GM19452 (cell line): ENCODE measurements around the gene RNLS.

ENCODE experiments used
- ATAC-seq: cut with Tn5 transposase; IDR thresholded peaks from one replicate; pipeline ENCODE4 v1.9.1; 2021; ENCODE audit not compliant: unreplicated experiment

RNLS gene

GRCh38 chr10:88553116-88553752 lies 29.9 kb downstream of the RNLS start:
- ATAC-seq = no peak

GRCh38 chr10:88551246-88551645 lies 31.9 kb downstream of the RNLS start:
- no peak for ATAC-seq

GRCh38 chr10:88546497-88546896 lies 36.6 kb downstream of the RNLS start:
- no peak for ATAC-seq

- ATAC-seq = no peak
These were observed 37.8 kb downstream of the RNLS start for GRCh38 chr10:88545359-88545758.

GRCh38 chr10:88544140-88544870 lies 38.8 kb downstream of the RNLS start:
- ATAC-seq = no peak

GRCh38 chr10:88542522-88542921 lies 40.6 kb downstream of the RNLS start:
- ATAC-seq = no peak

- no peak for ATAC-seq
These were observed 41.9 kb downstream of the RNLS start for GRCh38 chr10:88541116-88541626.

- ATAC-seq = no peak
These were observed 42.8 kb downstream of the RNLS start for GRCh38 chr10:88540351-88540750.

- no peak for ATAC-seq
These were observed 45.1 kb downstream of the RNLS start for GRCh38 chr10:88538048-88538447.

- ATAC-seq = no peak
These were observed 45.8 kb downstream of the RNLS start for GRCh38 chr10:88537322-88537721.

GRCh38 chr10:88536437-88536836 lies 46.7 kb downstream of the RNLS start:
- ATAC-seq = no peak

GRCh38 chr10:88534072-88534665 lies 48.9 kb downstream of the RNLS start:
- ATAC-seq = no peak

- ATAC-seq = no peak
These were observed 51.6 kb downstream of the RNLS start for GRCh38 chr10:88531392-88532052.

- ATAC-seq = no peak
These were observed 52.3 kb downstream of the RNLS start for GRCh38 chr10:88530629-88531391.

GRCh38 chr10:88530093-88530492 lies 53.0 kb downstream of the RNLS start:
- ATAC-seq = no peak

- ATAC-seq = no peak
These were observed 54.1 kb downstream of the RNLS start for GRCh38 chr10:88528806-88529570.

- ATAC-seq = no peak
These were observed 54.9 kb downstream of the RNLS start for GRCh38 chr10:88528201-88528600.

- no peak for ATAC-seq
These were observed 55.9 kb downstream of the RNLS start for GRCh38 chr10:88527245-88527644.

- ATAC-seq = no peak
These were observed 56.5 kb downstream of the RNLS start for GRCh38 chr10:88526501-88527105.
